Dedifferentiated amniotic fluid mesenchymal stem cell (primary cell): ENCODE results near the gene OBSCN.

Experiments used
- DNase-seq: peaks from one replicate; pipeline ENCODE4 v3.0.0-alpha.2; 2016; ENCODE audit errors: extremely low spot score

OBSCN gene

DNA sequence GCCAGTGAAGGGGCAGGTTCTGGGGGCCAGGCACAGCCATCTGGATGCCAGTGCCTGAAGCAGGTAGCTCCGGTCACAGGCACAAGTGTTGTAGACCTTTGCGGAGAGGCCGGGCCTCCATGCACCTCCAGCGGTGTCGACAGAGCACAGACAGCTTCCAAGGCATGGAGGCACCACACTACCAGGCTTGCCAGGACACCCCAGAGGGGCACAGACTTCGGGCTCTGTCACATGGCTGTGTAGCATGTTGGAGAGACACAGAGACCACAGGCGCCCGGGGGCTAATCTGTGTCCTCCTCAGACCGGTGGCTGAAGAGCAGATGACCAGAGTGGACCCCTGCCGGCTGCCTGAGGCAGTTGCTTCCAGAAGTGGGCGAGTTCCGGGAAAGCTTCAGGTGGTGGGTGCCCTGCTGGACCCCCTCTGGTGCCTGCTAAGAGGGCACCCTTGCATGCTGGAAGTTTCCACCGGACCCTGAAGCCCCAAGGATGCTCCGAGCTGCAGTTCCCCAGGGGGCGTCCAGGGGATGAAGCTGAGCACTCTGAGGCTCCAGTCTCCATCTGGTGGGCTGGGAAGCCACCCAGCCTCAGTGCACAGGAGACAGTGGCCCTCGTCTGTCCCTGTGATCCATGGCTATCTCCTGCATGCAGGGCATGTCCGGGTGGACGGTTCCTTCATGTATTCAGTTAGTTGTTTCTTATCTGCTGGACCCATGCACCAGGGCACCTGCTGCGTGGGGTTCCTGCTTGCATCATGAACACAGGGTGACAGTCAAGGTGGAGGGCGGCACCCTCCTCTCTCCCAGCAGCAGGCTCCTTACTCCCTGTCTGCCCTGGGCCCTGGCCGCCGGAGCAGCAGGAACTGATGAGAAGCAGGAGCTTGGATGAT, 82.4 kb downstream of the OBSCN start:
- DNase-seq, result no peak

GRCh38 chr1:228291906-228292608, 84.2 kb downstream of the OBSCN start:
- no peak for DNase-seq

- no peak for DNase-seq
Measured at GRCh38 chr1:228292609-228292911, 84.7 kb downstream of the OBSCN start.

DNA sequence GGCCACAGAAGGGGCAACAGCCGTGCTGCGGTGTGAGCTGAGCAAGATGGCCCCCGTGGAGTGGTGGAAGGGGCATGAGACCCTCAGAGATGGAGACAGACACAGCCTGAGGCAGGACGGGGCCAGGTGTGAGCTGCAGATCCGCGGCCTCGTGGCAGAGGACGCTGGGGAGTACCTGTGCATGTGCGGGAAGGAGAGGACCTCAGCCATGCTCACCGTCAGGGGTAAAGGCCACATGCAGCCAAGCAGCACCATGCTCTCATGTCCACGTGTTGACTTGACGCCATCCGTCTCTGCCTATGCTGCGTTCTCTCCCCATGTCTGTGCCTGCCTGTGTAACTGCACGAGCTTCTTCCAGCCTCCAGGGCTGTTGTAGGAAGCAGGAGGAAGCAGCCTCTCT, 85.5 kb downstream of the OBSCN start:
- no peak for DNase-seq

DNA sequence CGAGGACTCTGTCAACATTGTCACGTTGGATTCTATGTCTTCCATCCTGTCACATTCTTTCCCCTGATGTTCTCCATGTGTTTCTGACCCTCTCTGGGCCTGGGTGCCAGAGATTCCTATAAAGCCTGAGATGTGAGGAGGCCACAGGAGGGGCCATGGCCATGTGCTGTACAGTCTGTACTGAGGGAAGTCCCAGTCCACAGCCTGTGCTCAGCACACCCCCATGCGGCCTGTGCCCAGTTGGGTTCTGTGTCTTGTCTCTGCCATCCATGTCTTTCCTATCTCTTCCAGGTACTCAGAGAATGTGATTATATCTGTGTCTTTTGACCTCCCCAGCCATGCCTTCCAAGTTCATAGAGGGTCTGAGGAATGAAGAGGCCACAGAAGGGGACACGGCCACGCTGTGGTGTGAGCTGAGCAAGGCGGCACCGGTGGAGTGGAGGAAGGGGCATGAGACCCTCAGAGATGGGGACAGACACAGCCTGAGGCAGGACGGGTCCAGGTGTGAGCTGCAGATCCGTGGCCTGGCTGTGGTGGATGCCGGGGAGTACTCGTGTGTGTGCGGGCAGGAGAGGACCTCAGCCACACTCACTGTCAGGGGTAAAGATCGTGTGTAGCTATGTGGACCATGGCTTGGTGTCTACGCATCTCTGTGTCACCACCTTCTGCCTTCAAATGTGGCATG, 86.1 kb downstream of the OBSCN start:
- no peak for DNase-seq

DNA sequence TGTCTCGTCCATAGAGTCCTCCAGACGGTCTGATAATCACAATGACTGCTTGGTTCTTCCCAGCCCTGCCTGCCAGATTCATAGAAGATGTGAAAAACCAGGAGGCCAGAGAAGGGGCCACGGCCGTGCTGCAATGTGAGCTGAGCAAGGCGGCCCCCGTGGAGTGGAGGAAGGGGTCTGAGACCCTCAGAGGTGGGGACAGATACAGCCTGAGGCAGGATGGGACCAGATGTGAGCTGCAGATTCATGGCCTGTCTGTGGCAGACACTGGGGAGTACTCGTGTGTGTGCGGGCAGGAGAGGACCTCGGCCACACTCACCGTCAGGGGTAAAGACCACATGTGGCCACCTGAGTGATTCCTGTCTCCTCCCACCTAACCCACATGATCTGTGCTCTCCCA, 86.9 kb downstream of the OBSCN start:
- DNase-seq, result no peak

DNA sequence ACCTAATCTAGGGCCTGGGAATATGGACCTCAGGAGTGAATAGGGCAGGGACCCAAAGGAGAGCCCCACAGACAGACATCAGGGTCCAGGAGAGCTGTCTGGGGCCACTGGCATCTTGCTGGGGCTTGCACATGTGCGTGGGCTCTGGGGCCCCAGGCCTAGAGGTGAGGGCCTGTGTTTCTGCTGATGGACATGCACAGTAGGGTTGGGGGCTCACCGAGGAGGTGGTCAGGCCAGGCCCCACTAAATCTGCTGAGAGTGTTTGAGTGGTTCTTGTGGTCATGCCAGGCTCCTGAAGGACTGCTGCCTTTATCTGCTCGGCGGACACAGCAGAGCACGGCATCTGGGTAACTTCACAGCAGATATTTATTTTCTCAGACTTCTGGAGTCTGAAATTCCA, 87.4 kb downstream of the OBSCN start:
- no peak for DNase-seq

DNA sequence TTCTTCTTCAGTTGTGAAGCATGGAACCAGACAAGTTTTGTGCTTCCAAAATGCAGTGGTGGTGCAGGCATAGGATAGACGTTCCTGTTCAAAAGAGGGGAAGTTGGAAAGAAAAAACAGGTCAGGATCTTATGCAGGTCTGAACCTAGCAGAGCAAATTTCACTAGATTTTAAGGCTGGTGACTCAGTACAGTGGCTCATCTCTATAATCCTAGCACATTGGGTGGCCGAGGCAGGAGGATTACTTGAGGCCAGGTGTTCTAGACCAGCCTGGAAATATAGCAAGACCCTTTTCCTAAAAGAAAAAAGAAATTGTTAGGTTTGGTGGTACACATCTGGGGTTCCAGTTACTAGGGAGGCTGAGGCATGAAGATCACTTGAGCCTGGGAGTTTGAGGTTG, 88.1 kb downstream of the OBSCN start:
- DNase-seq, result no peak

- no peak for DNase-seq
Measured at GRCh38 chr1:228297242-228297641, 89.4 kb downstream of the OBSCN start.

- DNase-seq, result no peak
Measured at GRCh38 chr1:228297822-228298221, 90.0 kb downstream of the OBSCN start.

GRCh38 chr1:228298471-228298870, 90.6 kb downstream of the OBSCN start:
- no peak for DNase-seq

- DNase-seq, result no peak
Measured at GRCh38 chr1:228299211-228299610, 91.4 kb downstream of the OBSCN start.

- DNase-seq, result no peak
Measured at GRCh38 chr1:228299901-228300300, 92.1 kb downstream of the OBSCN start.

- DNase-seq, result no peak
Measured at GRCh38 chr1:228302086-228302485, 94.2 kb downstream of the OBSCN start.

DNA sequence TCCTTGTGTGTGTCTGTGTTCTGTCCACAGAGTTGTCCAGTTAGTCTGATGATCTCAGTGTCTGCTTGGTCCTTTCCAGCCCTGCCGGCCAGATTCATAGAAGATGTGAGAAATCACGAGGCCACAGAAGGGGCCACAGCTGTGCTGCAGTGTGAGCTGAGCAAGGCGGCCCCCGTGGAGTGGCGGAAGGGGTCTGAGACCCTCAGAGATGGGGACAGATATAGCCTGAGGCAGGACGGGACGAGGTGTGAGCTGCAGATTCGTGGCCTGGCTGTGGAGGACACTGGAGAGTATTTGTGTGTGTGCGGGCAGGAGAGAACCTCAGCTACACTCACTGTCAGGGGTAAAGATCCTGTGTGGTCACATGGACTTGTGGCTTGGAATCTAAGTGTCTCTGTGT, 95.8 kb downstream of the OBSCN start:
- DNase-seq, result no peak

- no peak for DNase-seq
Measured at GRCh38 chr1:228304225-228304624, 96.4 kb downstream of the OBSCN start.

GRCh38 chr1:228304766-228305395, 97.0 kb downstream of the OBSCN start:
- DNase-seq, result no peak

DNA sequence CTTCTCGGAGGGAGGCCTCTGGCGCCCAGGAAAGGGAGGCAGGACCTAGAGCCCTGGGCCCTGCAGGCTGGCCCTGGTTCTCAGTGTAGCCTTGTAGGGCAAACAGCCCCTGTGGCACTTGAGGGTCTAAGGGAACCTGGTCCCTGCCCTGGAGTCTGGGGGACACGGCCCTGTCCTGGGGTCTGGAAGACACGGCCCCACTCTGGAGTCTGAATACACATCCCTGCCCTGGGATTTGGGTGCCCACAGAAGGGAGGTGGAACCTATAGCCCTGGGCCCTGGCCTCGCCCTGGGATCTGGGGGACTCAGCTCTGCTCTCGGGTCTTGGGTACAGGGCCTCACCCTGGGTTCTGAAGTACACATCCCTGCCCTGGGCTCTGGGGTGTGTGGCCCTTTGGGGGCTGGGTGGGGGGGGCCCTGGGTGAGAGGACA, 97.9 kb downstream of the OBSCN start:
- no peak for DNase-seq

- no peak for DNase-seq
Measured at GRCh38 chr1:228306275-228307217, 98.7 kb downstream of the OBSCN start.

DNA sequence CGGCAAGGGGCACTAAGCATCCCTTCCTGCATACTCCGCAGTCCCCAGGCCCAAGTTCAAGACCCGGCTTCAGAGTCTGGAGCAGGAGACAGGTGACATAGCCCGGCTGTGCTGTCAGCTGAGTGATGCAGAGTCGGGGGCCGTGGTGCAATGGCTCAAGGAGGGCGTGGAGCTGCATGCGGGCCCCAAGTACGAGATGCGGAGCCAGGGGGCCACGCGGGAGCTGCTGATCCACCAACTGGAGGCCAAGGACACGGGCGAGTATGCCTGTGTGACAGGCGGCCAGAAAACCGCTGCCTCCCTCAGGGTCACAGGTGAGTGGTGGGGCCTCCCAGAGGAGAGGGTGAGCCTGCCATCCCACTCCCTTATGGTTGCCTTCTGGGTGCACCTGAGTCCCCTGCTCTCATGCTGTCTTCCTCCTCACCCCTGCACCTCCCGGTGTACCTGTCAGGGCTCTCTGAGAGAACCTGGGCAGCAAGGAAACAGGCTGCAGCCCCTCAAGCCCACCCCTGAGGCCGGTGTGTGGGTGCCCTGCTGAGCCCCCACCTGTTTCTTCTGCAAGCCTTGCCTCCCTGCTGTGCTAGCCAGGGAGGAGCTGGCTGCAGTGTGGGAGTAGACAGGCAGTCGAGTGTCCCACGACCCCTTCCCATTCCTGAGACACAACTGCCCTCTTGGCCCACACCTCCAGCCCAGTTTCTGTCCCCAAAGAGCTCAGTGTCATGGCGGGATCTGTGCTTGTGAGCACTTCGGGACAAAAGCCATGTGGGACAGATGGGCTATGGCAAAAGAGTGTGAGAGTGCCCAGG, 99.6 kb downstream of the OBSCN start:
- no peak for DNase-seq
